HCT116 (cell line): Measurements from ENCODE around the gene SRGAP1.

Experiments used
- CEBPB ChIP-seq: IDR thresholded peaks from 2 replicates; pipeline ENCODE4 v1.6.1; 2012; ENCODE audit warnings: low read depth
- CTCF ChIP-seq, 3 experiments: fragments of 200-600 bp in 1 of 3; sonication (generic) in 1 of 3; IDR thresholded peaks in 2 of 3; conservative IDR thresholded peaks in 1 of 3; 2 replicates each; pipeline ENCODE4 v1.5.1; 2012 to 2017; ENCODE audit warnings: low read depth in 2 of 3, low read length in 2 of 3, antibody characterized with exemption in 1 of 3, borderline replicate concordance in 1 of 3, control low read depth in 1 of 3, mild to moderate bottlenecking in 1 of 3, mixed read lengths in 1 of 3, mixed run types in 1 of 3, moderate library complexity in 1 of 3; ENCODE audit not compliant: insufficient read depth in 1 of 3
- EZH2 ChIP-seq: fragments of 200-600 bp; sonication (generic); IDR thresholded peaks from 2 replicates; pipeline ENCODE4 v1.6.1; 2017; ENCODE audit warnings: antibody characterized with exemption, mixed run types
- POLR2A ChIP-seq: IDR thresholded peaks from 2 replicates; pipeline ENCODE4 v1.7.0; 2011; ENCODE audit warnings: borderline replicate concordance; ENCODE audit not compliant: insufficient read depth, insufficient read length; ENCODE audit errors: extremely low read depth
- POLR2AphosphoS5 ChIP-seq: IDR thresholded peaks from 2 replicates; pipeline ENCODE4 v1.6.1; 2011; ENCODE audit warnings: mild to moderate bottlenecking, low read depth, low read length, moderate library complexity
- YY1 ChIP-seq: IDR thresholded peaks from 2 replicates; pipeline ENCODE4 v1.6.1; 2011; ENCODE audit warnings: low read length, low read depth, moderate library complexity, mild to moderate bottlenecking; ENCODE audit not compliant: insufficient replicate concordance; ENCODE audit errors: extremely low read depth

- TF ChIP-seq EZH2 = no peak
- TF ChIP-seq YY1 = no peak
- TF ChIP-seq POLR2AphosphoS5 = no peak
- no peak for TF ChIP-seq CTCF (IDR thresholded peaks at IDR 0.05 in 2 of 3, conservative IDR thresholded peaks at IDR 0.05 in 1 of 3; ENCODE audit: borderline replicate concordance in 1 of 3, insufficient read depth in 1 of 3, low read depth in 2 of 3, low read length in 2 of 3)
- no peak for TF ChIP-seq POLR2A
- TF ChIP-seq CEBPB = no peak
Measured at GRCh38 chr12:63857771-63858670, 13.5 kb downstream of the SRGAP1 start.
